ENCODE measurements around the gene C3orf80.
"Not testable (repeated sequence)": the region's sequence is repeated elsewhere in the genome, so short reads cannot be mapped to it uniquely, and the experiment has no call there.

The C3orf80 gene

GRCh38 chr3:160225176-160226025 is at the start of gene C3orf80:
Gene C3orf80, plus strand, starts transcription at chr3:160225422. Its CDS starts 214 bp downstream, at chr3:160225636.
- H3K4me2 ChIP-seq: peak within 1 kb of the TSS; percentile 95 to 100 (median 98)
- peak within 1 kb of the TSS; percentile 53 to 79 (median 70); a peak in 20 of 22 replicates for H3K9ac ChIP-seq
- TF ChIP-seq Cebpa-rat (IDR thresholded peaks at IDR 0.05): no peak
- peak within 1 kb of the TSS; percentile 63 to 79 (median 70) for H3K4me3 ChIP-seq
- H3K9me3 ChIP-seq (replicated peaks in 1 of 11): peaks cover 0 to 7% (median 0%) of the 10 kb centered on the region in 11 experiments; a peak in 2 of 22 replicates
- peaks cover 35 to 53% (median 42%) of the 10 kb centered on the region in 11 experiments for H3K27me3 ChIP-seq
- peaks cover 0 to 14% (median 8%) of the 10 kb centered on the region in 10 experiments; a peak in 17 of 20 replicates for H3K4me1 ChIP-seq
- peaks cover 0 to 5% (median 0%) of the 10 kb centered on the region in 11 experiments; a peak in 2 of 22 replicates for H4K20me1 ChIP-seq
- H3K27ac ChIP-seq: peak within 1 kb of the TSS in 3 of 11 experiments; percentile 15 to 43 (median 33); a peak in 3 of 22 replicates
- H3K36me3 ChIP-seq: no peaks in the 10 kb centered on the region

GRCh38 chr3:160176923-160177322 is 48.3 kb upstream of the C3orf80 start:
- Histone ChIP-seq H3K27ac (no peak overlapping the region), H3K27me3 (no peaks in the 10 kb centered on the region), H3K36me3 (no peaks in the 10 kb centered on the region), H4K20me1 (no peaks in the 10 kb centered on the region), H3K4me1 (peaks cover 0 to 3% (median 0%) of the 10 kb centered on the region in 10 experiments; a peak in 2 of 20 replicates), H3K9ac (no peak overlapping the region), H3K4me2 (no peak overlapping the region), H3K4me3 (no peak overlapping the region), H3K9me3 (replicated peaks in 1 of 11) (peaks cover 9 to 24% (median 12%) of the 10 kb centered on the region in 11 experiments; a peak in 21 of 22 replicates)
- no peak for TF ChIP-seq Cebpa-rat (IDR thresholded peaks at IDR 0.05)

DNA sequence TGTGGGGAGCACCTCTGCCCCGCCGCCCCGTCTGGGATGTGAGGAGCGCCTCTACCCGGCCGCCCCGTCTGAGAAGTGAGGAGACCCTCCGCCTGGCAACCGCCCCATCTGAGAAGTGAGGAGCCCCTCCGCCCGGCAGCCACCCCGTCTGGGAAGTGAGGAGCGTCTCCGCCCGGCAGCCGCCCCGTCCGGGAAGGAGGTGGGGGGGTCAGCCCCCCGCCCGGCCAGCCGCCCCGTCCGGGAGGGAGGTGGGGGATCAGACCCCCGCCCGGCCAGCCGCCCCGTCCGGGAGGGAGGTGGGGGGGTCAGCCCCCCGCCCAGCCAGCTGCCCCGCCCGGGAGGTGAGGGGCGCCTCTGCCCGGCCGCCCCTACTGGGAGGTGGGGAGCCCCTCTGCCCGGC is 46.6 kb upstream of the C3orf80 start:
- not testable (repeated sequence) for H3K27me3 ChIP-seq, H4K20me1 ChIP-seq, H3K9ac ChIP-seq, H3K36me3 ChIP-seq, H3K27ac ChIP-seq, H3K4me2 ChIP-seq, H3K4me3 ChIP-seq
- H3K4me1 ChIP-seq: peaks cover 0 to 14% (median 0%) of the 10 kb centered on the region in 10 experiments; a peak in 6 of 20 replicates
- H3K9me3 ChIP-seq (replicated peaks in 1 of 11): peaks cover 9 to 24% (median 12%) of the 10 kb centered on the region in 11 experiments; a peak in 21 of 22 replicates

DNA sequence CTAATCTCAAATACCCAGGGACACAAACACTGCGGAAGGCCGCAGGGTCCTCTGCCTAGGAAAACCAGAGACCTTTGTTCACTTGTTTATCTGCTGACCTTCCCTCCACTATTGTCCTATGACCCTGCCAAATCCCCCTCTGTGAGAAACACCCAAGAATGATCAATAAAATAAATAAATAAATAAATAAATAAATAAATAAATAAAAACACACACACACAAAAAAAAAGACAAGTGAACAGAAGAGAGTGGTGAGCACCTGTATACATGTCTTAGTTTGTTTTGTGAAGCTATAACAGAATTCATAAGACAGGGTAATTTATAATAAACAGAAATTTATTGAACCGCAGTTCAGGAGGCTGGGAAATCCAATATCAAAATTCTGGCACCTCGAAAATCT is 45.8 kb upstream of the C3orf80 start:
- not testable (repeated sequence) for H4K20me1 ChIP-seq, H3K4me2 ChIP-seq, H3K27ac ChIP-seq, H3K36me3 ChIP-seq, H3K4me3 ChIP-seq, H3K9ac ChIP-seq, H3K27me3 ChIP-seq
- H3K4me1 ChIP-seq: peaks cover 0 to 21% (median 0%) of the 10 kb centered on the region in 10 experiments; a peak in 6 of 20 replicates
- H3K9me3 ChIP-seq (replicated peaks in 1 of 11): peaks cover 9 to 24% (median 12%) of the 10 kb centered on the region in 11 experiments; a peak in 21 of 22 replicates

GRCh38 chr3:160179906-160180305 is 45.3 kb upstream of the C3orf80 start:
- H3K4me2 ChIP-seq: no peak overlapping the region
- H3K9ac ChIP-seq: no peak overlapping the region
- H4K20me1 ChIP-seq: no peaks in the 10 kb centered on the region
- H3K27ac ChIP-seq: no peak overlapping the region
- peaks cover 0 to 26% (median 0%) of the 10 kb centered on the region in 10 experiments; a peak in 6 of 20 replicates for H3K4me1 ChIP-seq
- H3K36me3 ChIP-seq: no peaks in the 10 kb centered on the region
- H3K4me3 ChIP-seq: no peak overlapping the region
- peaks cover 9 to 24% (median 12%) of the 10 kb centered on the region in 11 experiments; a peak in 21 of 22 replicates for H3K9me3 ChIP-seq (replicated peaks in 1 of 11)
- no peak for TF ChIP-seq Cebpa-rat (IDR thresholded peaks at IDR 0.05)
- H3K27me3 ChIP-seq: no peaks in the 10 kb centered on the region

DNA sequence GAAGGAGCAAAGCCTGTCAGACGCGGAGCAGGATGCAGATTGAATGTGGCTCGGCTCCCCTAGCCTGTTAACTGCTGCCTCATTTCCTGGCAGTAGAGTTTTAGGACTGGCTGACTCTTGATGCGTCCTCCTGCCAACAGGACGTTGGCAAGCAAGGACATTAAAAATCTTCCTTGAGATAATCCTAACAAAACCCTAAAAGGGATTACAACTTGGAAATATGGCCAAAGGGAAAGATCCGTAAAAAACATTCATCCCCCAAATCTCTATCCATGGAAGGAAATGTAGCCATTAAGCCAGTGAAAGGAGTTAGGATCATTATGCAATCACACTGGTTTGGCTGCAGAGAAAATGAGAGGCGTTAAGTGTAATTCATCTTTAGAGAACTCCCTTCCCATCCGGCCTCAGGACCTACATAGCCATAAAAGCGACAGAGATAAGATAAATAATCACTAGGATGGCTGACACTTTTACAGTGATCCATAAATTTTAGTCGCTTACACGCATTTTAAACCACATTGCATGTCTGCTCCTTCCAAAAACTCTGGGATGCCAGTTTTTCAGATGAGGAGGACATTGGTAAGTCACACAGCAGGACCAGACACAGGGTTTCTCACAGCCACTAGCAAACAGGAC is 44.5 kb upstream of the C3orf80 start:
- no peaks in the 10 kb centered on the region for H3K27me3 ChIP-seq
- no peak overlapping the region for H3K4me3 ChIP-seq
- TF ChIP-seq Cebpa-rat (IDR thresholded peaks at IDR 0.05): no peak
- H4K20me1 ChIP-seq: no peaks in the 10 kb centered on the region
- H3K4me2 ChIP-seq: no peak overlapping the region
- no peak overlapping the region for H3K27ac ChIP-seq
- H3K4me1 ChIP-seq: peaks cover 0 to 32% (median 0%) of the 10 kb centered on the region in 10 experiments; a peak in 6 of 20 replicates
- no peak overlapping the region for H3K9ac ChIP-seq
- peaks cover 9 to 24% (median 12%) of the 10 kb centered on the region in 11 experiments; a peak in 21 of 22 replicates for H3K9me3 ChIP-seq (replicated peaks in 1 of 11)
- H3K36me3 ChIP-seq: no peaks in the 10 kb centered on the region

GRCh38 chr3:160183345-160184076 is 41.7 kb upstream of the C3orf80 start:
- Histone ChIP-seq H3K9ac (no peak overlapping the region), H3K27ac (no peak overlapping the region; a peak in 1 of 22 replicates)

GRCh38 chr3:160184655-160185054 is 40.6 kb upstream of the C3orf80 start:
- H3K9me3 ChIP-seq (replicated peaks in 1 of 11): peaks cover 0 to 11% (median 0%) of the 10 kb centered on the region in 11 experiments; a peak in 7 of 22 replicates
- no peaks in the 10 kb centered on the region for H4K20me1 ChIP-seq
- H3K36me3 ChIP-seq: no peaks in the 10 kb centered on the region
- H3K9ac ChIP-seq: no peak overlapping the region
- H3K27ac ChIP-seq: no peak overlapping the region
- H3K4me3 ChIP-seq: no peak overlapping the region
- H3K27me3 ChIP-seq: no peaks in the 10 kb centered on the region
- no peak for TF ChIP-seq Cebpa-rat (IDR thresholded peaks at IDR 0.05)
- H3K4me2 ChIP-seq: peak overlapping the region in 3 of 11 experiments; percentile 46 to 68 (median 64); a peak in 4 of 22 replicates
- H3K4me1 ChIP-seq: peaks cover 0 to 32% (median 0%) of the 10 kb centered on the region in 10 experiments; a peak in 6 of 20 replicates

More at GRCh38 chr3:160183345-160184076, 41.7 kb upstream of the C3orf80 start:
- H4K20me1 ChIP-seq: no peaks in the 10 kb centered on the region
- H3K4me2 ChIP-seq: peak overlapping the region in 4 of 11 experiments; percentile 7 to 68 (median 55); a peak in 5 of 22 replicates
- H3K9me3 ChIP-seq (replicated peaks in 1 of 11): peaks cover 0 to 11% (median 4%) of the 10 kb centered on the region in 11 experiments; a peak in 10 of 22 replicates
- H3K27me3 ChIP-seq: no peaks in the 10 kb centered on the region
- no peak overlapping the region for H3K4me3 ChIP-seq
- no peak for TF ChIP-seq Cebpa-rat (IDR thresholded peaks at IDR 0.05)
- no peaks in the 10 kb centered on the region for H3K36me3 ChIP-seq
- peaks cover 0 to 32% (median 0%) of the 10 kb centered on the region in 10 experiments; a peak in 6 of 20 replicates for H3K4me1 ChIP-seq

Measured in BLaER1 treated with 17β-estradiol and CSF1 and Interleukin-3, amounts not matched to agents 10 nM and 100 nM (cell line).